ENCODE data around the gene NDUFC2.
"Not testable (repeated sequence)": the region's sequence is repeated elsewhere in the genome, so short reads cannot be mapped to it uniquely, and the experiment has no call there.

NDUFC2 gene

GRCh38 chr11:78050964-78051831 is 28.5 kb downstream of the NDUFC2 start:
- DNase-seq = no peak

- DNase-seq = no peak
Observed at GRCh38 chr11:78049348-78049747, 30.3 kb downstream of the NDUFC2 start.

GRCh38 chr11:78048561-78048960 is 31.1 kb downstream of the NDUFC2 start:
- no peak for DNase-seq

GRCh38 chr11:78046486-78046854 is 33.2 kb downstream of the NDUFC2 start:
- no peak for DNase-seq

- DNase-seq = peak; percentile 40
Observed at GRCh38 chr11:78045851-78046485, 33.7 kb downstream of the NDUFC2 start.

GRCh38 chr11:78044706-78045105 is 35.0 kb downstream of the NDUFC2 start:
- no peak for DNase-seq

- DNase-seq = no peak
Observed at GRCh38 chr11:78041843-78042440, 37.7 kb downstream of the NDUFC2 start.

GRCh38 chr11:78041380-78041719 is 38.3 kb downstream of the NDUFC2 start:
- DNase-seq = not testable (repeated sequence)

- peak; percentile 10 for DNase-seq
Observed at GRCh38 chr11:78040691-78041379, 38.8 kb downstream of the NDUFC2 start.

GRCh38 chr11:78039919-78040671 is 39.6 kb downstream of the NDUFC2 start:
- peak; percentile 61 for DNase-seq

- DNase-seq = no peak
Observed at GRCh38 chr11:78039391-78039918, 40.2 kb downstream of the NDUFC2 start.

GRCh38 chr11:78038697-78039313 is 40.9 kb downstream of the NDUFC2 start:
- DNase-seq = no peak

- no peak for DNase-seq
Observed at GRCh38 chr11:78037825-78038620, 41.6 kb downstream of the NDUFC2 start.

GRCh38 chr11:78037056-78037455 is 42.6 kb downstream of the NDUFC2 start:
- DNase-seq = no peak

- DNase-seq = no peak
Observed at GRCh38 chr11:78036313-78036712, 43.3 kb downstream of the NDUFC2 start.

- no peak for DNase-seq
Observed at GRCh38 chr11:78034623-78035022, 45.0 kb downstream of the NDUFC2 start.

- DNase-seq = no peak
Observed at GRCh38 chr11:78033040-78033439, 46.6 kb downstream of the NDUFC2 start.

GRCh38 chr11:78032090-78032489 is 47.6 kb downstream of the NDUFC2 start:
- no peak for DNase-seq

- DNase-seq = no peak
Observed at GRCh38 chr11:78031629-78032028, 48.0 kb downstream of the NDUFC2 start.

GRCh38 chr11:78030429-78031325 is 49.0 kb downstream of the NDUFC2 start:
- DNase-seq = no peak
